Endothelial cell of umbilical vein (primary cell): ENCODE data around the gene MBD3L1. TPM values are rescaled to one million over a fixed set of nuclear protein-coding genes. Genes with fewer than 3 reads are reported as not detected.

ENCODE experiments used
- BruUV-seq: library from RNA; stranded (reverse); fragments of 400-500 nt; replicated peaks from 2 replicates; lab custom pipeline; 2021; lab: Mats Ljungman, UMichigan
- CTCF ChIA-PET: fragments of 300-600, 350-600 bp; sonication (Branson Sonifier 250); formaldehyde crosslinking; loops from one replicate; lab custom pipeline; 2021; ENCODE audit warnings: antibody characterized with exemption, inconsistent platforms; lab: Charles Lee
- POLR2A ChIA-PET: fragments of 300-600, 350-600 bp; sonication (Branson Sonifier 250); formaldehyde crosslinking; loops from one replicate; lab custom pipeline; 2021; ENCODE audit warnings: antibody characterized with exemption, inconsistent platforms; lab: Charles Lee
- DNase-seq: peaks from one replicate; pipeline ENCODE4 v3.0.0-alpha.2; 2011; ENCODE audit warnings: low read depth, low spot score
- FAIRE-seq: peaks from 2 replicates; lab custom pipeline; 2011; peaks lifted over from hg19 to GRCh38; lab: Jason Lieb, UNC
- H2AFZ ChIP-seq: 2 replicates; pipeline ENCODE4 v1.6.0; 2012; ENCODE audit warnings: low read depth, low read length, control low read depth, inconsistent platforms
- H3K27ac ChIP-seq: 2 replicates; pipeline ENCODE4 v1.5.1; 2011; ENCODE audit warnings: low read depth, mild to moderate bottlenecking, control low read depth, low read length, moderate library complexity; ENCODE audit not compliant: insufficient read depth
- H3K27me3 ChIP-seq, 2 experiments: 2 replicates each; pipeline versions ENCODE4 v1.6.0 to v1.6.1; 2011; ENCODE audit warnings: low read length in 2 of 2, mixed read lengths in 1 of 2; ENCODE audit not compliant: control insufficient read depth in 2 of 2, insufficient read depth in 2 of 2
- H3K36me3 ChIP-seq, 2 experiments: 2 replicates in 1 of 2; 3 replicates in 1 of 2; pipeline ENCODE4 v1.5.1; 2011; ENCODE audit warnings: low read length in 2 of 2, mild to moderate bottlenecking in 1 of 2, moderate library complexity in 1 of 2; ENCODE audit not compliant: control insufficient read depth in 2 of 2, insufficient read depth in 2 of 2; ENCODE audit errors: extremely low read depth in 1 of 2
- H3K4me1 ChIP-seq: 3 replicates; pipeline ENCODE4 v1.5.1; 2011; ENCODE audit warnings: mild to moderate bottlenecking, low read length; ENCODE audit not compliant: control insufficient read depth, insufficient read depth; ENCODE audit errors: extremely low read depth
- H3K4me2 ChIP-seq: 2 replicates; pipeline ENCODE4 v1.6.1; 2011; ENCODE audit warnings: low read length, control low read depth, mixed read lengths; ENCODE audit not compliant: insufficient read depth
- H3K4me3 ChIP-seq, 3 experiments: fragments of 200-600 bp in 1 of 3; sonication (generic), shearing (Covaris generic) in 1 of 3; replicated peaks in 1 of 3; 2 replicates each; pipeline ENCODE4 v1.5.1; 2011 to 2016; ENCODE audit warnings: control low read depth in 3 of 3, low read length in 3 of 3, mild to moderate bottlenecking in 2 of 3, inconsistent platforms in 1 of 3, low read depth in 1 of 3, moderate library complexity in 1 of 3; ENCODE audit not compliant: insufficient read depth in 1 of 3
- H3K79me2 ChIP-seq: 2 replicates; pipeline ENCODE4 v1.6.0; 2012; ENCODE audit warnings: low read length, inconsistent platforms; ENCODE audit not compliant: control insufficient read depth, insufficient read depth
- H3K9ac ChIP-seq: replicated peaks from 2 replicates; pipeline ENCODE3; 2011; ENCODE audit warnings: low read length, control low read depth; ENCODE audit not compliant: insufficient read depth; ENCODE audit errors: extremely low read depth
- H3K9me1 ChIP-seq: replicated peaks from 3 replicates; pipeline ENCODE4 v1.6.0; 2011; ENCODE audit warnings: mild to moderate bottlenecking, low read length; ENCODE audit not compliant: control insufficient read depth, insufficient read depth; ENCODE audit errors: extremely low read depth
- H3K9me3 ChIP-seq: replicated peaks from 2 replicates; pipeline ENCODE4 v1.5.1; 2012; ENCODE audit warnings: low read length, inconsistent platforms; ENCODE audit not compliant: control insufficient read depth, insufficient read depth
- H4K20me1 ChIP-seq: replicated peaks from 2 replicates; pipeline ENCODE3; 2011; ENCODE audit warnings: mild to moderate bottlenecking, low read length; ENCODE audit not compliant: control insufficient read depth, insufficient read depth; ENCODE audit errors: extremely low read depth
- EZH2 ChIP-seq: IDR thresholded peaks from 2 replicates; pipeline ENCODE4 v1.6.1; 2012; ENCODE audit warnings: borderline replicate concordance, low read depth, mild to moderate bottlenecking, moderate library complexity, low read length, inconsistent platforms; ENCODE audit not compliant: severe bottlenecking
- FOS ChIP-seq: IDR thresholded peaks from 2 replicates; pipeline ENCODE4 v1.6.1; 2011; ENCODE audit warnings: mild to moderate bottlenecking, low read length, moderate library complexity, borderline replicate concordance; ENCODE audit not compliant: insufficient read depth
- GATA2 ChIP-seq: IDR thresholded peaks from 2 replicates; pipeline ENCODE4 v1.7.0; 2011; ENCODE audit warnings: low read depth, mild to moderate bottlenecking, moderate library complexity, mixed read lengths, low read length; ENCODE audit not compliant: insufficient read length, insufficient read depth
- JUN ChIP-seq: IDR thresholded peaks from 2 replicates; pipeline ENCODE4 v1.6.1; 2011; ENCODE audit warnings: borderline replicate concordance, low read depth; ENCODE audit not compliant: insufficient read length, insufficient read depth
- MYC ChIP-seq: IDR thresholded peaks from one replicate; pipeline ENCODE4 v1.6.1; 2011; ENCODE audit warnings: mild to moderate bottlenecking, low read depth, low read length
- POLR2A ChIP-seq: IDR thresholded peaks from 2 replicates; pipeline ENCODE4 v1.6.1; 2012; ENCODE audit warnings: low read depth, mild to moderate bottlenecking, control low read depth, low read length
- POLR2AphosphoS5 ChIP-seq: IDR thresholded peaks from 2 replicates; pipeline ENCODE4 v1.6.1; 2012; ENCODE audit warnings: low read depth, mild to moderate bottlenecking, control low read depth, low read length, moderate library complexity; ENCODE audit not compliant: insufficient read depth
- dilution Hi-C: fragments of 300-500 bp; cut with MboI; formaldehyde crosslinking; loops from one replicate; pipeline ENCODE4 v1.15.0; 2019; ENCODE audit warnings: low sequenced_read_pairs; ENCODE audit not compliant: extremely low pct_ligation_motif_present
- intact Hi-C: fragments of 100-400 bp; cut with micrococcal nuclease; formaldehyde crosslinking; loops from one replicate; pipeline ENCODE4 v1.10.0; 2022
- polyA plus RNA-seq, 4 experiments: library from polyadenylated mRNA; depleted of rRNA in 3 of 4; stranded (reverse) in 3 of 4; unstranded in 1 of 4; fragments of >200 nt; gene quantifications; 2 replicates each; pipeline versions ENCODE4 v1.2.1 to v1.2.3, GENCODE V29; 2011 to 2012; ENCODE audit warnings: missing spikeins in 1 of 4
- total RNA-seq: library from RNA; stranded (reverse); gene quantifications from 2 replicates; pipeline ENCODE4 v1.2.3, GENCODE V29; 2021
- TF ChIP-seq, protein P1 (sequence below): IDR thresholded peaks from 2 replicates; pipeline ENCODE4 v1.6.1; 2011; ENCODE audit not compliant: insufficient read depth, insufficient read length
- TF ChIP-seq, protein P2 (sequence below), 2 donors: IDR thresholded peaks; 1 replicate in 1 of 2; 2 replicates in 1 of 2; pipeline ENCODE4 v1.5.1; 2011; ENCODE audit warnings: low read length in 2 of 2, mild to moderate bottlenecking in 2 of 2, moderate library complexity in 2 of 2, control low read depth in 1 of 2, inconsistent platforms in 1 of 2, low read depth in 1 of 2; ENCODE audit not compliant: insufficient read depth in 1 of 2; ENCODE audit errors: extremely low read depth in 1 of 2

Gene MBD3L1
- total and polyA plus RNA-seq, 2 donors (not counting 3 experiments of a cell fraction or from before 2014, with no cell fraction given), result not detected

DNA sequence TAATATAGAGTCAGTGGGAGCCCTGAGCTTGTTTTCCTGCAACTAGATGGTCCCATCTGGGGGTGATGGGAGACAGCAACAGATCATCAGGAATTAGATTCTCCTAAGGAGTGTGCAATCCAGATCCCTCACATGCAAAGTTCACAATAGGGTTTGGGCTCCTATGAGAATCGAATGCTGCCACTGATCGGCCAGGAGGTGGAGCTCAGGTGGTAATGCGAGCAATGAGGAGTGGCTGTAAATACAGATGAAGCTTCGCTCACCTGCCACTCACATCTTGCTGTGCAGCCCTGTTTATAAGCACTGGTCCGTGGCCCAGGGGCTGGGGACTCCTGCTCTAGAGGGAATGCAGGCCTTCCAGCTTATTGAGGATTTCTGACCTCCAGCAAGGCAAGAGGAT, 5.8 kb upstream of the MBD3L1 start:
- FAIRE-seq, result no peak
- CTCF ChIA-PET, result no interaction called here

More for the DNA sequence above, 5.8 kb upstream of the MBD3L1 start:
- no peaks in the 10 kb centered on the region for H3K9me3 ChIP-seq
- no peaks in the 10 kb centered on the region for H3K79me2 ChIP-seq
- BruUV-seq, result no TSS peak
- dilution Hi-C loops (no loop called here), intact Hi-C loops (no loop called here)
- H3K4me1 ChIP-seq, result no peaks in the 10 kb centered on the region
- H3K4me3 ChIP-seq, result no peak overlapping the region
- H4K20me1 ChIP-seq, result no peaks in the 10 kb centered on the region
- no peak overlapping the region for H3K9ac ChIP-seq
- H3K4me2 ChIP-seq, result no peak overlapping the region
- POLR2A ChIA-PET, result no interaction called here
- no peak overlapping the region for H2AFZ ChIP-seq
- no peak for TF ChIP-seq FOS
- no peak for TF ChIP-seq POLR2AphosphoS5
- no peak for TF ChIP-seq MYC
- TF ChIP-seq EZH2, result no peak
- no peak for TF ChIP-seq POLR2A
- no peak for TF ChIP-seq GATA2
- no peak for TF ChIP-seq JUN
- TF ChIP-seq, protein P1, sequence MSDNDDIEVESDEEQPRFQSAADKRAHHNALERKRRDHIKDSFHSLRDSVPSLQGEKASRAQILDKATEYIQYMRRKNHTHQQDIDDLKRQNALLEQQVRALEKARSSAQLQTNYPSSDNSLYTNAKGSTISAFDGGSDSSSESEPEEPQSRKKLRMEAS, result no peak
- TF ChIP-seq, protein P2, sequence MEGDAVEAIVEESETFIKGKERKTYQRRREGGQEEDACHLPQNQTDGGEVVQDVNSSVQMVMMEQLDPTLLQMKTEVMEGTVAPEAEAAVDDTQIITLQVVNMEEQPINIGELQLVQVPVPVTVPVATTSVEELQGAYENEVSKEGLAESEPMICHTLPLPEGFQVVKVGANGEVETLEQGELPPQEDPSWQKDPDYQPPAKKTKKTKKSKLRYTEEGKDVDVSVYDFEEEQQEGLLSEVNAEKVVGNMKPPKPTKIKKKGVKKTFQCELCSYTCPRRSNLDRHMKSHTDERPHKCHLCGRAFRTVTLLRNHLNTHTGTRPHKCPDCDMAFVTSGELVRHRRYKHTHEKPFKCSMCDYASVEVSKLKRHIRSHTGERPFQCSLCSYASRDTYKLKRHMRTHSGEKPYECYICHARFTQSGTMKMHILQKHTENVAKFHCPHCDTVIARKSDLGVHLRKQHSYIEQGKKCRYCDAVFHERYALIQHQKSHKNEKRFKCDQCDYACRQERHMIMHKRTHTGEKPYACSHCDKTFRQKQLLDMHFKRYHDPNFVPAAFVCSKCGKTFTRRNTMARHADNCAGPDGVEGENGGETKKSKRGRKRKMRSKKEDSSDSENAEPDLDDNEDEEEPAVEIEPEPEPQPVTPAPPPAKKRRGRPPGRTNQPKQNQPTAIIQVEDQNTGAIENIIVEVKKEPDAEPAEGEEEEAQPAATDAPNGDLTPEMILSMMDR (IDR thresholded peaks at IDR 0.05; ENCODE audit: extremely low read depth in 1 of 2, insufficient read depth in 1 of 2, low read depth in 1 of 2, low read length in 2 of 2), result no peak
- DNase-seq, result no peak
- H3K9me1 ChIP-seq, result no peaks in the 10 kb centered on the region
- H3K27ac ChIP-seq, result no peak overlapping the region
- no peaks in the 10 kb centered on the region for H3K27me3 ChIP-seq
- H3K36me3 ChIP-seq, result no peaks in the 10 kb centered on the region
